ENCODE measurements around the gene CACTIN. TPM values are rescaled to one million over a fixed set of nuclear protein-coding genes. Genes with fewer than 3 reads are reported as not detected.

The CACTIN gene
- total and polyA plus RNA-seq, 4 donors, result 16.7 to 23.4 (median 18.7) TPM

- DNase-seq, result no peak
- TF ChIP-seq, protein P1, sequence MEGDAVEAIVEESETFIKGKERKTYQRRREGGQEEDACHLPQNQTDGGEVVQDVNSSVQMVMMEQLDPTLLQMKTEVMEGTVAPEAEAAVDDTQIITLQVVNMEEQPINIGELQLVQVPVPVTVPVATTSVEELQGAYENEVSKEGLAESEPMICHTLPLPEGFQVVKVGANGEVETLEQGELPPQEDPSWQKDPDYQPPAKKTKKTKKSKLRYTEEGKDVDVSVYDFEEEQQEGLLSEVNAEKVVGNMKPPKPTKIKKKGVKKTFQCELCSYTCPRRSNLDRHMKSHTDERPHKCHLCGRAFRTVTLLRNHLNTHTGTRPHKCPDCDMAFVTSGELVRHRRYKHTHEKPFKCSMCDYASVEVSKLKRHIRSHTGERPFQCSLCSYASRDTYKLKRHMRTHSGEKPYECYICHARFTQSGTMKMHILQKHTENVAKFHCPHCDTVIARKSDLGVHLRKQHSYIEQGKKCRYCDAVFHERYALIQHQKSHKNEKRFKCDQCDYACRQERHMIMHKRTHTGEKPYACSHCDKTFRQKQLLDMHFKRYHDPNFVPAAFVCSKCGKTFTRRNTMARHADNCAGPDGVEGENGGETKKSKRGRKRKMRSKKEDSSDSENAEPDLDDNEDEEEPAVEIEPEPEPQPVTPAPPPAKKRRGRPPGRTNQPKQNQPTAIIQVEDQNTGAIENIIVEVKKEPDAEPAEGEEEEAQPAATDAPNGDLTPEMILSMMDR (IDR thresholded peaks at IDR 0.05; ENCODE audit: control extremely low read depth, extremely low read depth), result no peak
- no peak overlapping the region for H3K9ac ChIP-seq (ENCODE audit: insufficient read depth in 1 of 2, low read length in 2 of 2)
- H3K27me3 ChIP-seq (ENCODE audit: control insufficient read depth in 3 of 3, insufficient read depth in 3 of 3, low read length in 2 of 3), result no peaks in the 10 kb centered on the region
- H3K4me3 ChIP-seq, result no peak overlapping the region
- H3K9me3 ChIP-seq (ENCODE audit: control insufficient read depth in 4 of 4, insufficient read depth in 3 of 4, low read length in 3 of 4), result no peaks in the 10 kb centered on the region
- no peak overlapping the region for H3K27ac ChIP-seq (ENCODE audit: low read depth in 1 of 2, low read length in 1 of 2)
- WGBS, 2 donors, result 93 to 95% methylated on average over 37 of the region's 37 CpGs
- peaks cover 6 to 66% (median 22%) of the 10 kb centered on the region in 4 donors for H3K36me3 ChIP-seq (ENCODE audit: control insufficient read depth in 4 of 4, insufficient read depth in 4 of 4, low read length in 4 of 4)
- H3K4me1 ChIP-seq (ENCODE audit: control insufficient read depth in 5 of 5, insufficient read depth in 5 of 5, low read length in 5 of 5), result no peaks in the 10 kb centered on the region
- no peak for ATAC-seq (ENCODE audit: insufficient read depth, low FRiP score)
These were observed 32.5 kb upstream of the CACTIN start for GRCh38 chr19:3658870-3659745.

- 91 to 92% methylated on average over 39 of the region's 39 CpGs for WGBS, 2 donors
- H3K27me3 ChIP-seq (ENCODE audit: control insufficient read depth in 3 of 3, insufficient read depth in 3 of 3, low read length in 2 of 3), result no peaks in the 10 kb centered on the region
- peaks cover 5 to 69% (median 16%) of the 10 kb centered on the region in 4 donors for H3K36me3 ChIP-seq (ENCODE audit: control insufficient read depth in 4 of 4, insufficient read depth in 4 of 4, low read length in 4 of 4)
- no peaks in the 10 kb centered on the region for H3K9me3 ChIP-seq (ENCODE audit: control insufficient read depth in 4 of 4, insufficient read depth in 3 of 4, low read length in 3 of 4)
- no peak overlapping the region for H3K4me3 ChIP-seq
- H3K27ac ChIP-seq (ENCODE audit: low read depth in 1 of 2, low read length in 1 of 2), result no peak overlapping the region
- ATAC-seq (ENCODE audit: insufficient read depth, low FRiP score) (no peak), DNase-seq (no peak)
- H3K9ac ChIP-seq (ENCODE audit: insufficient read depth in 1 of 2, low read length in 2 of 2), result no peak overlapping the region
- H3K4me1 ChIP-seq (ENCODE audit: control insufficient read depth in 5 of 5, insufficient read depth in 5 of 5, low read length in 5 of 5), result no peaks in the 10 kb centered on the region
- TF ChIP-seq, protein P1 (IDR thresholded peaks at IDR 0.05; ENCODE audit: control extremely low read depth, extremely low read depth), result no peak
These were observed 31.6 kb upstream of the CACTIN start for GRCh38 chr19:3658004-3658869.

- Histone ChIP-seq H3K4me3 (no peak overlapping the region), H3K9ac (ENCODE audit: insufficient read depth in 1 of 2, low read length in 2 of 2) (no peak overlapping the region), H3K4me1 (ENCODE audit: control insufficient read depth in 5 of 5, insufficient read depth in 5 of 5, low read length in 5 of 5) (no peaks in the 10 kb centered on the region), H3K27ac (ENCODE audit: low read depth in 1 of 2, low read length in 1 of 2) (no peak overlapping the region), H3K27me3 (ENCODE audit: control insufficient read depth in 3 of 3, insufficient read depth in 3 of 3, low read length in 2 of 3) (no peaks in the 10 kb centered on the region), H3K36me3 (ENCODE audit: control insufficient read depth in 4 of 4, insufficient read depth in 4 of 4, low read length in 4 of 4) (peaks cover 6 to 74% (median 21%) of the 10 kb centered on the region in 4 donors), H3K9me3 (ENCODE audit: control insufficient read depth in 4 of 4, insufficient read depth in 3 of 4, low read length in 3 of 4) (no peaks in the 10 kb centered on the region)
- 95 to 97% methylated on average over 16 of the region's 16 CpGs for WGBS, 2 donors
- ATAC-seq (ENCODE audit: insufficient read depth, low FRiP score) (no peak), DNase-seq (no peak)
- TF ChIP-seq, protein P1 (IDR thresholded peaks at IDR 0.05; ENCODE audit: control extremely low read depth, extremely low read depth), result no peak
These were observed 30.8 kb upstream of the CACTIN start for GRCh38 chr19:3657395-3657769.
